Right atrium auricular region (tissue), 2 donors: Measurements from ENCODE around the gene KRT86. TPM values are rescaled to one million over a fixed set of nuclear protein-coding genes. Genes with fewer than 3 reads are reported as not detected.
A peak's percentile ranks its signal among the peaks of the same experiment; 100 is the strongest.

Experiments
- DNase-seq: peaks from one replicate; pipeline ENCODE4 v3.0.0-alpha.2; 2019; ENCODE audit warnings: low spot score
- H3K27ac ChIP-seq, 2 donors: fragments of 200-600 bp; sonication (generic); 1 replicate in 1 of 2; 2 replicates in 1 of 2; pipeline ENCODE4 v1.5.1; 2016 to 2019
- H3K27me3 ChIP-seq, 2 donors: fragments of 200-600 bp; sonication (generic); one replicate each; pipeline versions ENCODE4 v1.5.1 to v1.6.0; 2017 to 2019
- H3K36me3 ChIP-seq: fragments of 200-600 bp; sonication (generic); one replicate; pipeline ENCODE4 v1.5.1; 2016
- H3K4me1 ChIP-seq, 2 donors: fragments of 200-600 bp; sonication (generic); one replicate each; pipeline versions ENCODE4 v1.5.1 to v1.6.0; 2017 to 2019
- H3K4me3 ChIP-seq, 2 donors: fragments of 200-600 bp; sonication (generic); 1 replicate in 1 of 2; 2 replicates in 1 of 2; pipeline ENCODE4 v1.5.1; 2017 to 2019; ENCODE audit warnings: mild to moderate bottlenecking in 1 of 2, moderate library complexity in 1 of 2
- H3K9me3 ChIP-seq, 2 donors: fragments of 200-600 bp; sonication (generic); one replicate each; pipeline ENCODE4 v1.5.1; 2019
- total RNA-seq, 2 donors: library from RNA; depleted of rRNA; stranded (reverse); fragments of >200 nt; gene quantifications; one replicate each; pipeline ENCODE4 v1.1.0, GENCODE V29; 2016
- TF ChIP-seq, protein P1 (sequence below), 2 donors: fragments of 200-600 bp; sonication (generic); IDR thresholded peaks; one replicate each; pipeline ENCODE4 v1.5.1; 2019; ENCODE audit warnings: antibody characterized with exemption in 2 of 2

KRT86 gene
- total RNA-seq, 2 donors from 2014 or later, result not detected

DNA sequence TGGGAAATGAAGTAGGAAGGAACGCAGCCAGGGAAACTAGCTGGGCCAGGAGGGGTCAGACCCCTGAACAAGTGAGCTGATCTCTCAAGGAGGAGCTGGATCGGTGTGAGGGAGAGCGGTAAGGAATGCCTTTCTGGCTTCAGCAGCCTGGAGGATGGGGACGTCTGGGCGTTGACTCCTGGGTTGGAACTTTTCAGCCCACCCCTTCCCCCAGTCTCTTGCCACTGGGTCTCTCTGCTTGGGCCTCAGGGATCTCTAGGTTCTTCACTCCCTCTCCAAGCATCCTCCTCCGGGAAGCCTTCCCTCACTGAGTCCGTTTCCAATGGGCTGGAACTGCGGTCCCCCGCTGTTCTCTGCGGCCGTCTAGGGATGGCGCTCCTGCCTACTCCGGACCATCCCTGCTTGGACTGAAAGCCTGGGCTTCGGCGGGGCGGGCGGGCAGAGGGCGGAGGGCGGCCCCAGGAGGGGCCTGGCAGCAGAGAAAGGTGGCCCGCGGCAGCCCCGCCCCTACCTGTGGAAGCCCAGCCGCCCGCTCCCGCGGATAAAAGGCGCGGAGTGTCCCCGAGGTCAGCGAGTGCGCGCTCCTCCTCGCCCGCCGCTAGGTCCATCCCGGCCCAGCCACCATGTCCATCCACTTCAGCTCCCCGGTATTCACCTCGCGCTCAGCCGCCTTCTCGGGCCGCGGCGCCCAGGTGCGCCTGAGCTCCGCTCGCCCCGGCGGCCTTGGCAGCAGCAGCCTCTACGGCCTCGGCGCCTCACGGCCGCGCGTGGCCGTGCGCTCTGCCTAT, 41.6 kb upstream of the KRT86 start, which contains the start of gene KRT7:
KRT7 (plus strand) TSS at position 570 of the 788 bp plus-strand sequence; CDS start at position 624, 54 bp downstream.
- H3K9me3 ChIP-seq, result no peaks in the 10 kb centered on the region
- H3K27ac ChIP-seq, result no peak within 1 kb of the TSS
- H3K27me3 ChIP-seq, result peaks cover 3 to 8% of the 10 kb centered on the region in 2 donors
- peak within 1 kb of the TSS in 1 of 2 donors; percentile 31 for H3K4me3 ChIP-seq
- H3K4me1 ChIP-seq, result peaks cover 0 to 27% of the 10 kb centered on the region in 2 donors
- DNase-seq, result no peak
- H3K36me3 ChIP-seq, result no peaks in the 10 kb centered on the region
- TF ChIP-seq, protein P1, sequence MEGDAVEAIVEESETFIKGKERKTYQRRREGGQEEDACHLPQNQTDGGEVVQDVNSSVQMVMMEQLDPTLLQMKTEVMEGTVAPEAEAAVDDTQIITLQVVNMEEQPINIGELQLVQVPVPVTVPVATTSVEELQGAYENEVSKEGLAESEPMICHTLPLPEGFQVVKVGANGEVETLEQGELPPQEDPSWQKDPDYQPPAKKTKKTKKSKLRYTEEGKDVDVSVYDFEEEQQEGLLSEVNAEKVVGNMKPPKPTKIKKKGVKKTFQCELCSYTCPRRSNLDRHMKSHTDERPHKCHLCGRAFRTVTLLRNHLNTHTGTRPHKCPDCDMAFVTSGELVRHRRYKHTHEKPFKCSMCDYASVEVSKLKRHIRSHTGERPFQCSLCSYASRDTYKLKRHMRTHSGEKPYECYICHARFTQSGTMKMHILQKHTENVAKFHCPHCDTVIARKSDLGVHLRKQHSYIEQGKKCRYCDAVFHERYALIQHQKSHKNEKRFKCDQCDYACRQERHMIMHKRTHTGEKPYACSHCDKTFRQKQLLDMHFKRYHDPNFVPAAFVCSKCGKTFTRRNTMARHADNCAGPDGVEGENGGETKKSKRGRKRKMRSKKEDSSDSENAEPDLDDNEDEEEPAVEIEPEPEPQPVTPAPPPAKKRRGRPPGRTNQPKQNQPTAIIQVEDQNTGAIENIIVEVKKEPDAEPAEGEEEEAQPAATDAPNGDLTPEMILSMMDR (IDR thresholded peaks at IDR 0.05), result no peak

DNA sequence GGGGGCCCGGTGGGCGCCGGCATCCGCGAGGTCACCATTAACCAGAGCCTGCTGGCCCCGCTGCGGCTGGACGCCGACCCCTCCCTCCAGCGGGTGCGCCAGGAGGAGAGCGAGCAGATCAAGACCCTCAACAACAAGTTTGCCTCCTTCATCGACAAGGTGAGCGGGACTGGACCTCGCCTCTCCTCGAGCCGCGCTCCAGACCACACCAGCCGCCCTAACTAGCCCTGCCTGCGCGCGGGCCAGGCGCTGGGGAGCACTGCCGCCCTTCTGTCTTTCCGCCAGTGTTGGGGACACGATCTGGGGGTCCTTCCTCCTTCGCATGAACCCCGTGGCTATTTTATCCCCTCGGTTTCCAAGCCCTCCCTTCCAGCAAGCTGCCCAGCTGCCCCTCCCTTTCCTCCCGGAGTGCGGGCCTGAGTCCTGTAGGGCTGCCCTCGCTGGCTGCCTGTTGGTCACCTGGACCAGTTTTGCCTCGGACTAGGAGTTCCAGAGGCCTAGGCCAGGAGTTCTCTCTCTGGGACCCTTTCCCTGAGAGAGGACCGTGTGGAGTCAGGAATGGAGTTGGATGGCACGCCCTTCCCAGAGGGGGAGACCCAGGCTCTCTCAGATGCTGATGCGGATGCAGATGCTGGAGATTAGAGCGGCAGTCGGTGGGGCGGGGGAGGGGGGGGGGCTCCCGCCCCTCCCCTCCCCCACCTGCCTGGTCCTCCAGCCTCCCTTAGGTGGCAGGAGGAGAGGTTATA, 40.8 kb upstream of the KRT86 start:
- Histone ChIP-seq H3K36me3 (no peaks in the 10 kb centered on the region), H3K9me3 (no peaks in the 10 kb centered on the region), H3K27ac (no peak overlapping the region), H3K4me1 (peaks cover 0 to 27% of the 10 kb centered on the region in 2 donors), H3K27me3 (peaks cover 3 to 8% of the 10 kb centered on the region in 2 donors), H3K4me3 (peak overlapping the region in 1 of 2 donors; percentile 31)
- DNase-seq, result no peak
- TF ChIP-seq, protein P1 (IDR thresholded peaks at IDR 0.05), result no peak

DNA sequence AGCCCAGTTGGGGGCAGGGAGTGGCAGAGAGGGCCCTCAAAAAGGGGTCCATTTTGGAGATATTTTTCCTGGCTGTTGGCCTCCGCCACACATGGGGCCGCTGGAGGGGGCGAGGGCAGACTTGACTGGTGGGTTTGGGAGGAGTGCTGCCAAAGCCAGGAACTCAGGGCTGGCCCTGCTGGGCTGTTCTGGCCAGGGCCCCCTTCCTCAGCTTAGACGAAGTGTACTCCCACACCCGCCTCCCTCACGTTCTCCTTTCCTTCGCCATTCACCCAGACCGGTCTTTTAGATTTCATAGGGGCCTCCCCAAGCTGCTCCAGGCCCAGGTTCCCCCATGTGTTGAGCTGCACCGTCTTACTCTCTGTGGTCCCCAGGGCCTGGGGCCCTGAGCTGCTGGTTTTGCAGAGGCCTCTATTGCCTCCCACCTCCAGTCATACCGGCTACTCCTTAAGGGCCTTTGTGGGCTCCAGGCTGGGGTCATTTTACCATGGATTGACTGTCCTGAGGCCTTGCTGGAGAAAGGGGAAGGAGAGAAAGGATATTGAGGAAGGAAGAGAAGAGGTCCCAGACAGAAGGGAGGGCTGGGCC, 40.1 kb upstream of the KRT86 start:
- no peak overlapping the region for H3K27ac ChIP-seq
- H3K27me3 ChIP-seq, result peaks cover 3 to 8% of the 10 kb centered on the region in 2 donors
- H3K4me1 ChIP-seq, result peaks cover 0 to 27% of the 10 kb centered on the region in 2 donors
- no peaks in the 10 kb centered on the region for H3K9me3 ChIP-seq
- no peak for DNase-seq
- TF ChIP-seq, protein P1 (IDR thresholded peaks at IDR 0.05), result no peak
- peak overlapping the region in 1 of 2 donors; percentile 31 for H3K4me3 ChIP-seq
- no peaks in the 10 kb centered on the region for H3K36me3 ChIP-seq

DNA sequence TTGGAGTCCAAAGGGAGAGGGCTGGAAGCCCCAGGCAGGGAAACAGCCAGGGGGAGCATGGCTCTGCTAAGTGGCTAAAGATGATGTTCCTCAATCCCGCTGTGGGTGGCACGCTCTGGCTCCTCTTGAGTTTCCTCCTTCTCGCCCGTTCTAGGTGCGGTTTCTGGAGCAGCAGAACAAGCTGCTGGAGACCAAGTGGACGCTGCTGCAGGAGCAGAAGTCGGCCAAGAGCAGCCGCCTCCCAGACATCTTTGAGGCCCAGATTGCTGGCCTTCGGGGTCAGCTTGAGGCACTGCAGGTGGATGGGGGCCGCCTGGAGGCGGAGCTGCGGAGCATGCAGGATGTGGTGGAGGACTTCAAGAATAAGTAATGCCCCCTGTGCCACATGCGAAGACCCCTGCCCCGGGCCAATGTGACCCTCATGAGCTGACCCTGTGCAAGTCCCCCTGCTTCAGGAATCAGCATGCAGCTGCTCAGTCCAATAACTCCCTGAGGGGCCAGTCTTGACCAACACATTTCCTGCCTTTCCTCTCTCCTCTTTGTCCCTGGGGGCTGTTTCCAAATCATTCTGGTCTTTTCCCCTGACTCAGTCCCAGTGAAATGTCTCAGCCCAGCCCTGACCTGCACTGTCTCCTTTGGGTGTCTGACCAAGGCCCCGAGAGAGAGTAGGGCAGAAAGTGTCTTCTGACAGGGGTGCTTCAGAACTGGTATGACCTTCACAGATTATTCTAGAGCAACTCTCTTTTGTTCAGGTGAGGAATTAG, 39.3 kb upstream of the KRT86 start:
- Histone ChIP-seq H3K27me3 (peaks cover 3 to 8% of the 10 kb centered on the region in 2 donors), H3K4me3 (no peak overlapping the region), H3K27ac (no peak overlapping the region), H3K9me3 (no peaks in the 10 kb centered on the region), H3K36me3 (no peaks in the 10 kb centered on the region), H3K4me1 (peaks cover 0 to 27% of the 10 kb centered on the region in 2 donors)
- DNase-seq, result no peak
- TF ChIP-seq, protein P1 (IDR thresholded peaks at IDR 0.05), result no peak

DNA sequence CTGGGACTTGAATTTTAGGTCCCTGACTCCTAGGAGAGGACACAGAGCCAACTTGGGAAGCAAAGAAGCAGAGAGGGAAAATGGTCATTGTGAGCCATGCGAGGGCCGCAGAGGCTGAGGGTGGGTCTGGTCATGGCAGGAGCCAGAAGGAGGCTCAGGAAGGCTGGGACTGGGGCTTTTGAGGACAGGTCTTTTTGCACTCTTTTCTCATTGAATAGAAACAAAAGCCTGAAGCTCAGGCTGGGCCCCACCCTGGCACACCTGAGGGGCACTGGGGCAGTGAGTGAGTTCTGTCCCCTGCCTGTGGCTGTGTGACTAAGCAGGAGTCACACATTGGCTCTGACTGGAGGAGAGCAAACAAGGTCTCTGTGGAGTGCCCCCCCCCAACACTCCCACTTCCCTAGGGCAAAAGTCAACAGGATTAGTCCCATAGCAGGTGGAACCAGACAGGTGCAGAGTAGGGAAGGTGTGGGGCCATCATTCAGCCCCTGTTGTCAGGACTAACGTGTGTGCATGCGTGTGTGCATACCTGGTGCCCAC, 38.6 kb upstream of the KRT86 start:
- no peak for DNase-seq
- TF ChIP-seq, protein P1 (IDR thresholded peaks at IDR 0.05), result no peak
- no peak overlapping the region for H3K4me3 ChIP-seq
- H3K36me3 ChIP-seq, result no peaks in the 10 kb centered on the region
- no peaks in the 10 kb centered on the region for H3K9me3 ChIP-seq
- H3K27me3 ChIP-seq, result peaks cover 3 to 8% of the 10 kb centered on the region in 2 donors
- no peak overlapping the region for H3K27ac ChIP-seq
- H3K4me1 ChIP-seq, result peaks cover 0 to 21% of the 10 kb centered on the region in 2 donors
